Endothelial cell of umbilical vein (primary cell): ENCODE measurements around the gene NCOA6. TPM values are rescaled to one million over a fixed set of nuclear protein-coding genes. Genes with fewer than 3 reads are reported as not detected.

Source experiments
- BruUV-seq: library from RNA; stranded (reverse); fragments of 400-500 nt; replicated peaks from 2 replicates; lab custom pipeline; 2021; lab: Mats Ljungman, UMichigan
- CTCF ChIA-PET: fragments of 300-600, 350-600 bp; sonication (Branson Sonifier 250); formaldehyde crosslinking; loops from one replicate; lab custom pipeline; 2021; ENCODE audit warnings: antibody characterized with exemption, inconsistent platforms; lab: Charles Lee
- POLR2A ChIA-PET: fragments of 300-600, 350-600 bp; sonication (Branson Sonifier 250); formaldehyde crosslinking; loops from one replicate; lab custom pipeline; 2021; ENCODE audit warnings: antibody characterized with exemption, inconsistent platforms; lab: Charles Lee
- DNase-seq: peaks from one replicate; pipeline ENCODE4 v3.0.0-alpha.2; 2011; ENCODE audit warnings: low read depth, low spot score
- FAIRE-seq: peaks from 2 replicates; lab custom pipeline; 2011; peaks lifted over from hg19 to GRCh38; lab: Jason Lieb, UNC
- H2AFZ ChIP-seq: 2 replicates; pipeline ENCODE4 v1.6.0; 2012; ENCODE audit warnings: low read depth, low read length, control low read depth, inconsistent platforms
- H3K27ac ChIP-seq: 2 replicates; pipeline ENCODE4 v1.5.1; 2011; ENCODE audit warnings: low read depth, mild to moderate bottlenecking, control low read depth, low read length, moderate library complexity; ENCODE audit not compliant: insufficient read depth
- H3K27me3 ChIP-seq, 2 experiments: 2 replicates each; pipeline versions ENCODE4 v1.6.0 to v1.6.1; 2011; ENCODE audit warnings: low read length in 2 of 2, mixed read lengths in 1 of 2; ENCODE audit not compliant: control insufficient read depth in 2 of 2, insufficient read depth in 2 of 2
- H3K36me3 ChIP-seq, 2 experiments: 2 replicates in 1 of 2; 3 replicates in 1 of 2; pipeline ENCODE4 v1.5.1; 2011; ENCODE audit warnings: low read length in 2 of 2, mild to moderate bottlenecking in 1 of 2, moderate library complexity in 1 of 2; ENCODE audit not compliant: control insufficient read depth in 2 of 2, insufficient read depth in 2 of 2; ENCODE audit errors: extremely low read depth in 1 of 2
- H3K4me1 ChIP-seq: 3 replicates; pipeline ENCODE4 v1.5.1; 2011; ENCODE audit warnings: mild to moderate bottlenecking, low read length; ENCODE audit not compliant: control insufficient read depth, insufficient read depth; ENCODE audit errors: extremely low read depth
- H3K4me2 ChIP-seq: 2 replicates; pipeline ENCODE4 v1.6.1; 2011; ENCODE audit warnings: low read length, control low read depth, mixed read lengths; ENCODE audit not compliant: insufficient read depth
- H3K4me3 ChIP-seq, 3 experiments: fragments of 200-600 bp in 1 of 3; sonication (generic), shearing (Covaris generic) in 1 of 3; replicated peaks in 1 of 3; 2 replicates each; pipeline ENCODE4 v1.5.1; 2011 to 2016; ENCODE audit warnings: control low read depth in 3 of 3, low read length in 3 of 3, mild to moderate bottlenecking in 2 of 3, inconsistent platforms in 1 of 3, low read depth in 1 of 3, moderate library complexity in 1 of 3; ENCODE audit not compliant: insufficient read depth in 1 of 3
- H3K79me2 ChIP-seq: 2 replicates; pipeline ENCODE4 v1.6.0; 2012; ENCODE audit warnings: low read length, inconsistent platforms; ENCODE audit not compliant: control insufficient read depth, insufficient read depth
- H3K9ac ChIP-seq: replicated peaks from 2 replicates; pipeline ENCODE3; 2011; ENCODE audit warnings: low read length, control low read depth; ENCODE audit not compliant: insufficient read depth; ENCODE audit errors: extremely low read depth
- H3K9me1 ChIP-seq: replicated peaks from 3 replicates; pipeline ENCODE4 v1.6.0; 2011; ENCODE audit warnings: mild to moderate bottlenecking, low read length; ENCODE audit not compliant: control insufficient read depth, insufficient read depth; ENCODE audit errors: extremely low read depth
- H3K9me3 ChIP-seq: replicated peaks from 2 replicates; pipeline ENCODE4 v1.5.1; 2012; ENCODE audit warnings: low read length, inconsistent platforms; ENCODE audit not compliant: control insufficient read depth, insufficient read depth
- H4K20me1 ChIP-seq: replicated peaks from 2 replicates; pipeline ENCODE3; 2011; ENCODE audit warnings: mild to moderate bottlenecking, low read length; ENCODE audit not compliant: control insufficient read depth, insufficient read depth; ENCODE audit errors: extremely low read depth
- CTCF ChIP-seq, 2 donors: IDR thresholded peaks; 1 replicate in 1 of 2; 2 replicates in 1 of 2; pipeline ENCODE4 v1.5.1; 2011; ENCODE audit warnings: low read length in 2 of 2, mild to moderate bottlenecking in 2 of 2, moderate library complexity in 2 of 2, control low read depth in 1 of 2, inconsistent platforms in 1 of 2, low read depth in 1 of 2; ENCODE audit not compliant: insufficient read depth in 1 of 2; ENCODE audit errors: extremely low read depth in 1 of 2
- EZH2 ChIP-seq: IDR thresholded peaks from 2 replicates; pipeline ENCODE4 v1.6.1; 2012; ENCODE audit warnings: borderline replicate concordance, low read depth, mild to moderate bottlenecking, moderate library complexity, low read length, inconsistent platforms; ENCODE audit not compliant: severe bottlenecking
- FOS ChIP-seq: IDR thresholded peaks from 2 replicates; pipeline ENCODE4 v1.6.1; 2011; ENCODE audit warnings: mild to moderate bottlenecking, low read length, moderate library complexity, borderline replicate concordance; ENCODE audit not compliant: insufficient read depth
- GATA2 ChIP-seq: IDR thresholded peaks from 2 replicates; pipeline ENCODE4 v1.7.0; 2011; ENCODE audit warnings: low read depth, mild to moderate bottlenecking, moderate library complexity, mixed read lengths, low read length; ENCODE audit not compliant: insufficient read length, insufficient read depth
- JUN ChIP-seq: IDR thresholded peaks from 2 replicates; pipeline ENCODE4 v1.6.1; 2011; ENCODE audit warnings: borderline replicate concordance, low read depth; ENCODE audit not compliant: insufficient read length, insufficient read depth
- MAX ChIP-seq: IDR thresholded peaks from 2 replicates; pipeline ENCODE4 v1.6.1; 2011; ENCODE audit not compliant: insufficient read depth, insufficient read length
- MYC ChIP-seq: IDR thresholded peaks from one replicate; pipeline ENCODE4 v1.6.1; 2011; ENCODE audit warnings: mild to moderate bottlenecking, low read depth, low read length
- POLR2A ChIP-seq: IDR thresholded peaks from 2 replicates; pipeline ENCODE4 v1.6.1; 2012; ENCODE audit warnings: low read depth, mild to moderate bottlenecking, control low read depth, low read length
- POLR2AphosphoS5 ChIP-seq: IDR thresholded peaks from 2 replicates; pipeline ENCODE4 v1.6.1; 2012; ENCODE audit warnings: low read depth, mild to moderate bottlenecking, control low read depth, low read length, moderate library complexity; ENCODE audit not compliant: insufficient read depth
- dilution Hi-C: fragments of 300-500 bp; cut with MboI; formaldehyde crosslinking; loops from one replicate; pipeline ENCODE4 v1.15.0; 2019; ENCODE audit warnings: low sequenced_read_pairs; ENCODE audit not compliant: extremely low pct_ligation_motif_present
- intact Hi-C: fragments of 100-400 bp; cut with micrococcal nuclease; formaldehyde crosslinking; loops from one replicate; pipeline ENCODE4 v1.10.0; 2022
- polyA plus RNA-seq, 4 experiments: library from polyadenylated mRNA; depleted of rRNA in 3 of 4; stranded (reverse) in 3 of 4; unstranded in 1 of 4; fragments of >200 nt; gene quantifications; 2 replicates each; pipeline versions ENCODE4 v1.2.1 to v1.2.3, GENCODE V29; 2011 to 2012; ENCODE audit warnings: missing spikeins in 1 of 4
- total RNA-seq: library from RNA; stranded (reverse); gene quantifications from 2 replicates; pipeline ENCODE4 v1.2.3, GENCODE V29; 2021

NCOA6 gene
- total and polyA plus RNA-seq, 2 donors (not counting 3 experiments of a cell fraction or from before 2014, with no cell fraction given) = 16.9 to 26.7 TPM

GRCh38 chr20:34732523-34732922, 92.9 kb downstream of the NCOA6 start:
- H3K27me3 ChIP-seq = no peaks in the 10 kb centered on the region
- TF ChIP-seq GATA2 = no peak
- TF ChIP-seq EZH2 = no peak
- no peak for TF ChIP-seq JUN
- TF ChIP-seq POLR2A = no peak
- TF ChIP-seq MAX = no peak
- TF ChIP-seq CTCF (IDR thresholded peaks at IDR 0.05; ENCODE audit: extremely low read depth in 1 of 2, insufficient read depth in 1 of 2, low read depth in 1 of 2, low read length in 2 of 2) = no peak
- no peak for TF ChIP-seq MYC
- TF ChIP-seq FOS = no peak
- no peak for TF ChIP-seq POLR2AphosphoS5
- H3K9me1 ChIP-seq = no peaks in the 10 kb centered on the region
- H3K27ac ChIP-seq = no peak overlapping the region
- H4K20me1 ChIP-seq = no peaks in the 10 kb centered on the region
- H2AFZ ChIP-seq = no peak overlapping the region
- no peaks in the 10 kb centered on the region for H3K79me2 ChIP-seq
- H3K4me2 ChIP-seq = no peak overlapping the region
- H3K4me3 ChIP-seq = no peak overlapping the region
- DNase-seq (no peak), FAIRE-seq (no peak)
- CTCF ChIA-PET = interaction anchor here (1.7 kb wide), 1 partner anchor 37 kb away, joined by 6 read pairs; no protein-coding TSS in a partner anchor
- intact Hi-C loops = no loop called here
- no peaks in the 10 kb centered on the region for H3K4me1 ChIP-seq
- POLR2A ChIA-PET = no interaction called here
- no peak overlapping the region for H3K9ac ChIP-seq
- H3K36me3 ChIP-seq = peaks cover 3% of the 10 kb centered on the region in 2 experiments
- dilution Hi-C loops = no loop called here
- BruUV-seq = no TSS peak
- no peaks in the 10 kb centered on the region for H3K9me3 ChIP-seq
